Astrocyte of the spinal cord (primary cell): ENCODE results near the gene PGR.

Experiments
- DNase-seq: peaks from one replicate; pipeline ENCODE4 v3.0.0; 2011; ENCODE audit warnings: low read depth, low spot score
- H3K4me3 ChIP-seq: 2 replicates; pipeline ENCODE4 v1.5.1; 2011; ENCODE audit warnings: low read depth, mild to moderate bottlenecking, low read length, moderate library complexity
- CTCF ChIP-seq: IDR thresholded peaks from 2 replicates; pipeline ENCODE4 v1.5.1; 2012; ENCODE audit warnings: low read depth, mild to moderate bottlenecking, low read length, inconsistent platforms
- in situ Hi-C: cut with HindIII; loops from 2 replicates; pipeline ENCODE4 v1.10.0; 2017; ENCODE audit warnings: low sequenced_read_pairs

PGR gene

GRCh38 chr11:101035872-101036271 lies 93.7 kb downstream of the PGR start:
- no peak for DNase-seq
- in situ Hi-C loops = no loop called here
- TF ChIP-seq CTCF = no peak
- H3K4me3 ChIP-seq = no peak overlapping the region

- no peak for TF ChIP-seq CTCF
- in situ Hi-C loops = no loop called here
- peak; percentile 50 for DNase-seq
- no peak overlapping the region for H3K4me3 ChIP-seq
These were observed 95.5 kb downstream of the PGR start for GRCh38 chr11:101034076-101034475.

GRCh38 chr11:101032991-101033390 lies 96.6 kb downstream of the PGR start:
- no peak for TF ChIP-seq CTCF
- H3K4me3 ChIP-seq = no peak overlapping the region
- DNase-seq = no peak
- in situ Hi-C loops = no loop called here

- no peak overlapping the region for H3K4me3 ChIP-seq
- TF ChIP-seq CTCF = no peak
- DNase-seq = no peak
- in situ Hi-C loops = no loop called here
These were observed 97.9 kb downstream of the PGR start for GRCh38 chr11:101031713-101032112.

GRCh38 chr11:101030692-101031091 lies 98.9 kb downstream of the PGR start:
- no peak for DNase-seq
- no peak for TF ChIP-seq CTCF
- H3K4me3 ChIP-seq = no peak overlapping the region
- in situ Hi-C loops = no loop called here

GRCh38 chr11:101030015-101030414 lies 99.6 kb downstream of the PGR start:
- in situ Hi-C loops = no loop called here
- no peak overlapping the region for H3K4me3 ChIP-seq
- no peak for TF ChIP-seq CTCF
- DNase-seq = peak; percentile 22

- DNase-seq = no peak
- no peak overlapping the region for H3K4me3 ChIP-seq
- in situ Hi-C loops = no loop called here
- no peak for TF ChIP-seq CTCF
These were observed 101.0 kb downstream of the PGR start for GRCh38 chr11:101028644-101029043.
